BLaER1 (cell line): ENCODE results near the gene PLCL2.

Experiments
- H3K27ac ChIP-seq: shearing (Covaris generic); formaldehyde crosslinking; 2 replicates; pipeline ENCODE4 v1.8.1; 2022
- H3K27me3 ChIP-seq: shearing (Covaris generic); formaldehyde crosslinking; 2 replicates; pipeline ENCODE4 v1.8.1; 2022
- H3K36me3 ChIP-seq: shearing (Covaris generic); formaldehyde crosslinking; 2 replicates; pipeline ENCODE4 v1.8.1; 2022
- H3K4me1 ChIP-seq: shearing (Covaris generic); formaldehyde crosslinking; 2 replicates; pipeline ENCODE4 v1.8.1; 2022
- H3K4me2 ChIP-seq: shearing (Covaris generic); formaldehyde crosslinking; 2 replicates; pipeline ENCODE4 v1.8.1; 2022
- H3K4me3 ChIP-seq: shearing (Covaris generic); formaldehyde crosslinking; 2 replicates; pipeline ENCODE4 v1.8.1; 2022
- H3K9ac ChIP-seq: shearing (Covaris generic); formaldehyde crosslinking; 2 replicates; pipeline ENCODE4 v1.8.1; 2022
- H3K9me3 ChIP-seq: shearing (Covaris generic); formaldehyde crosslinking; 2 replicates; pipeline ENCODE4 v1.8.1; 2022
- H4K20me1 ChIP-seq: shearing (Covaris generic); formaldehyde crosslinking; 2 replicates; pipeline ENCODE4 v1.8.1; 2022
- Cebpa-rat ChIP-seq: shearing (Covaris generic); IDR thresholded peaks from 2 replicates; pipeline ENCODE4 v1.8.1; 2022

The PLCL2 gene

DNA sequence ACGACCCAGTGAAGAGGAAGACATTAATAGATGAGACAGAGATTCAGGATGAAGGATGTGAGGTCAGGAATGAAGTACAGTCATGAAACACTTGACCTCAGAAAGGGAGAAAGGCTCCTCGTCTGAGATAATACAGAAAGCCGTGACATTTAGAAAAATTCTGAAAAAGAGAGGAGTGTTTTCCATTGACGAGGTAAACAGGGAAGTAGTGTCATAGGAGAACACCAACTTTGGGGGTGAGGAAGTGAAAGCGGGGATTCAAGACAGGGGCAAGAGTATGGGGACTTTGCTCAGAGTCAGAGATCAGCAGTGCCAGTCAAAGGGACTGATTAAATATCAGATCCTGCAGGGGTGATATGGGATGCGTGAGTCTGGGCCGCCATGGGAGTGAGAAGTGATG is 160.9 kb downstream of the PLCL2 start:
- Histone ChIP-seq H3K4me2 (no peak overlapping the region), H3K4me1 (no peaks in the 10 kb centered on the region), H3K9me3 (peaks cover 20% of the 10 kb centered on the region), H3K4me3 (no peak overlapping the region), H3K27ac (no peak overlapping the region), H3K27me3 (no peaks in the 10 kb centered on the region), H3K36me3 (peaks cover 50% of the 10 kb centered on the region), H4K20me1 (no peaks in the 10 kb centered on the region), H3K9ac (no peak overlapping the region)
- no peak for TF ChIP-seq Cebpa-rat

DNA sequence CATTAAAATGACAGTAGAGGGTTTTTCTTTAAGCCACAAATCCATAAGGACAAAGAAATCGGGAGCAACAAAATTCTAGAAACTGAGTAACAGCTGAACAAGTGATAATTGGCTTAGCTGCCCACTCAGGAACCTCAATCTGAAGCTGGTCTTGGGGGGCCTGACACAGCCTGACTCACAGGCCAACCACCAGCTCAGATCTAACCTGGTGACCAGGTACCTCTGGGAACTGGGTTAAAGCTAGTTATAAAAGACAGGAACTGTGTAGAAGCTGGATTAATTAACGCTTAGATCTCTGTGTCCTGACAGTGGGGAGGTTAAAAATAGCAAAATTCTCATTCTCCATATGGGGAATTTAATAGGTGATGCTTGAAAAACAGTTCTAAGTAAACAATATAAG is 161.9 kb downstream of the PLCL2 start:
- Histone ChIP-seq H3K4me1 (no peaks in the 10 kb centered on the region), H3K4me2 (no peak overlapping the region), H3K27me3 (no peaks in the 10 kb centered on the region), H3K27ac (no peak overlapping the region), H3K9me3 (peaks cover 20% of the 10 kb centered on the region), H4K20me1 (no peaks in the 10 kb centered on the region), H3K4me3 (no peak overlapping the region), H3K36me3 (peaks cover 50% of the 10 kb centered on the region), H3K9ac (no peak overlapping the region)
- no peak for TF ChIP-seq Cebpa-rat

DNA sequence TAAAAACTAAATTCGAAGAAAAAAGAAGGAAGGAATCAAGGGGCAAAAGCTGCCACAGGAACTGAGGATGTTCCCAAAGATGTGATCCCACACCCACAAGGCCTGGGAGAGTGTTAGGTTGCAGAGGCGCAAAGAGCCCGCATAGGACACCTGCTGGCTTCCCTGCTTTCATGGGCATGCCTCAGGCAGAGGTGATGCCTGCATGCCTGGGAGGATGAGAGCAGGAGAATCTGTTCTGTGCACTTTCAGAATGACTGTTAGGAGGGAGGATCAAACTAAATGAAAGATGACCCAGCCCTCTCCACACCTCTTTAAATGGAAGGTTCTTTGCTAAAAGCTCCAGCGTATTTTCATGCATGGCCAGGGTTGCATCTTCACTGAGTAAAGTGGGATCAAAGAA is 162.4 kb downstream of the PLCL2 start:
- H3K4me2 ChIP-seq: no peak overlapping the region
- peaks cover 20% of the 10 kb centered on the region for H3K9me3 ChIP-seq
- no peak overlapping the region for H3K4me3 ChIP-seq
- H3K36me3 ChIP-seq: peaks cover 50% of the 10 kb centered on the region
- no peaks in the 10 kb centered on the region for H3K27me3 ChIP-seq
- H4K20me1 ChIP-seq: no peaks in the 10 kb centered on the region
- H3K4me1 ChIP-seq: no peaks in the 10 kb centered on the region
- H3K9ac ChIP-seq: no peak overlapping the region
- TF ChIP-seq Cebpa-rat: no peak
- H3K27ac ChIP-seq: no peak overlapping the region

DNA sequence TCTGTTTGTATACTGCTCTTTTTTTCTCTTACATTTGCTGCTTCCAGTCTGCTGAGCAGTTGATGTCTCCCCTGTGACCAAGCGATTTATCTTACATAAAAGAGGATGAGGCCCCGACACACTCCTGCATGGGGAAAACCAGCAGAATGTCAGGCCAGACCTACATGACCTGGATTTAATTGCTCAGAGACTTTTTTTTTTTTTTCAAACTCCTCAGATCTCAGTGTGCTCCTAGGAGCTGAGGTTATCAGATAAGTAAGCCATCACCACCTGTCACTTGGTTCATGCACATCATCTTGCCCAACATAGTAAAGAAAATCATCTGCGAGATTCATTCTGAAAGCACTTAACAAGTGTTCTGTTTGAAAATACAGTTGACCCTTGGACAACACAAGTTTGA is 163.1 kb downstream of the PLCL2 start:
- no peaks in the 10 kb centered on the region for H3K27me3 ChIP-seq
- H3K4me3 ChIP-seq: no peak overlapping the region
- no peaks in the 10 kb centered on the region for H3K4me1 ChIP-seq
- H3K4me2 ChIP-seq: no peak overlapping the region
- no peak for TF ChIP-seq Cebpa-rat
- no peak overlapping the region for H3K9ac ChIP-seq
- H3K27ac ChIP-seq: no peak overlapping the region
- peaks cover 20% of the 10 kb centered on the region for H3K9me3 ChIP-seq
- peaks cover 45% of the 10 kb centered on the region for H3K36me3 ChIP-seq
- H4K20me1 ChIP-seq: no peaks in the 10 kb centered on the region

DNA sequence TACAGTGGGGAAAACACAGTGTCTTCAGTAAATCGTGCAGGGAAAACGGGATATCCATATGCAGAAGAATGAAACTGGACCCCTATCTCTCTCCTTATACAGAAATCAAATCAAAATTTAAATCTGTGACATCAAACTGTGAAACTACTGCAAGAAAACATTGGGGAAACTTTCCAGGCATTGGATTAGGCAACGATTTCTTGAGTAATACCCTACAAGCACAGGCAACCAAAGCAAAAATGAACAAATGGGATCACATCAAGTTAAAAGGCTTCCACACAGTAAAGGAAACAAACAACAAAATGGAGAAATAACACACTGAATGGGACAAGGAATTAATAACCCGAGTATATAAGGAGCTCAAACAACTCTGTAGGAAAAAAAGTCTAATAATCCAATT is 165.3 kb downstream of the PLCL2 start:
- H4K20me1 ChIP-seq: no peaks in the 10 kb centered on the region

DNA sequence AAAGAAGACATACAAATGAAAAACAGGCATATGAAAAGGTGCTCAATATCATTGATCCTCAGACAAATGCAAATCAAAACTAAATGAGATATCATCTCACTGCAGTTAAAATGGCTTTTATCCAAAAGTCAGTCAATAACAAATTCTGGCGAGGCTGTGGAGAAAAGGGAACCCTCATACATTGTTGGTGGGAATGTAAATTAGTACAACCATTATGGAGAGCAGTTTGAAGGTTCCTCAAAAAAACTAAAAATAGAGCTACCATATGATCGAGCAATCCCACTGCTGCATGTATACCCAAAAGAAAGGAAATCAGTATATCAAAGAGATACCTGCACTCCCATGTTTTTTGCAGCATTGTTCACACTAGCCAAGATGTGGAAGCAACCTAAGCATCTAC is 165.8 kb downstream of the PLCL2 start:
- peaks cover 29% of the 10 kb centered on the region for H3K9me3 ChIP-seq
- H3K27ac ChIP-seq: no peak overlapping the region
- H3K4me2 ChIP-seq: no peak overlapping the region
- no peaks in the 10 kb centered on the region for H3K27me3 ChIP-seq
- no peak for TF ChIP-seq Cebpa-rat
- no peak overlapping the region for H3K9ac ChIP-seq
- no peaks in the 10 kb centered on the region for H3K4me1 ChIP-seq
- H4K20me1 ChIP-seq: no peaks in the 10 kb centered on the region
- peaks cover 41% of the 10 kb centered on the region for H3K36me3 ChIP-seq
- H3K4me3 ChIP-seq: no peak overlapping the region

More for the DNA sequence above, 165.3 kb downstream of the PLCL2 start:
- no peak for TF ChIP-seq Cebpa-rat
- Histone ChIP-seq H3K9ac (no peak overlapping the region), H3K4me3 (no peak overlapping the region), H3K4me1 (no peaks in the 10 kb centered on the region), H3K4me2 (no peak overlapping the region), H3K27me3 (no peaks in the 10 kb centered on the region), H3K27ac (no peak overlapping the region), H3K36me3 (peaks cover 43% of the 10 kb centered on the region), H3K9me3 (peaks cover 29% of the 10 kb centered on the region)

DNA sequence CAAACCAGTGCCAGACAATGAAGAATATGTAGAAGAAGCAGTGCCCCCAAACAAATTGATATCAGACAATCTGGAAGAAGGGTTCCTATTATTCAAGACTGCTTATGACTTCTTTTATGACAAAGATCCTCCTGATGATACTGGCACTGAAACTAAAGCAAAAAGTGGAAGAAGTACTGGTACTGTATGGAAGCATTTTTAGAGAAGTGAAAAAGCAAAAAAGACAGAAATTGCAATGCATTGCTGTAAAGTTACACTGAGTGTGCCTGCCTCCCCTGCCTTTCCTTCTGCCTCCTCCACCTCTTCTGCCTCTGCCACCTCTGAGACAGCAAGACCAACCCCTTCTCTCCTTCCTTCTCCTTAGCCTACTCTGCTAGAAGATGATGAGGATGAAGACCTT is 167.6 kb downstream of the PLCL2 start:
- H3K9me3 ChIP-seq: peaks cover 29% of the 10 kb centered on the region
- no peaks in the 10 kb centered on the region for H3K4me1 ChIP-seq
- H3K36me3 ChIP-seq: peaks cover 35% of the 10 kb centered on the region
- TF ChIP-seq Cebpa-rat: no peak
- no peak overlapping the region for H3K4me2 ChIP-seq
- no peak overlapping the region for H3K9ac ChIP-seq
- H4K20me1 ChIP-seq: no peaks in the 10 kb centered on the region
- no peak overlapping the region for H3K27ac ChIP-seq
- no peaks in the 10 kb centered on the region for H3K27me3 ChIP-seq
- H3K4me3 ChIP-seq: no peak overlapping the region

DNA sequence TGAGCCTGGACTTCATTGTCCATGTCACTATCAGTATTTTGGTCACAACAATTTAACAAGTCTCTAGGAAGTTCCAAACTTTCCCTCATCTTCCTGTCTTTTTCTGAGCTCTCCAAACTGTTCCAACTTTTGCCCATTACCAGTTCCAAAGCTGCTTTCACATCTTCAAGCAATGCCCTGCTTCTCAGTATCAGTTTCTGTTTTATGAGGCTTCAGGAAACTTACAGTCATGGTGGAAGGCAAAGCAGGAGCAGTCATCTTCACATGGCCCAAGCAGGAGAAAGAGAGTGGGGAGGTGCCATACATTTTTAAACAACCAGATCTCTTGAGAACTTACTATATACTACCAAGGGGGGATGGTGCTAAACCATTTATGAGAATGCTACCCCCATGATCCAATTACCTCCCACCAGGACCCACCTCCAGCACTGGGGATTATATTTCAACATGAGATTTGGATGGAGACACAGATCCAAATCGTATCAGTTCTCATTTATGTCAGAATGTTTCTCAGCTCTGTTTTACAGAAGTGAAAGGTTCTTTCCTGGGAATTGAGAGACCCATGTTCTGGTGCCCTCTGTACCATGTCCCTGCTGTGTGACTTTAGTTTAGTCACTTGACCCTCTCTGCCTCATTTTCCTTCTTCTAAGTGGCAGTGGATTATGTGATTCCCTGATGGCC is 169.7 kb downstream of the PLCL2 start:
- H3K4me2 ChIP-seq: no peak overlapping the region
- H3K9ac ChIP-seq: no peak overlapping the region
- H4K20me1 ChIP-seq: no peaks in the 10 kb centered on the region
- no peaks in the 10 kb centered on the region for H3K4me1 ChIP-seq
- H3K27ac ChIP-seq: no peak overlapping the region
- H3K4me3 ChIP-seq: no peak overlapping the region
- H3K36me3 ChIP-seq: peaks cover 24% of the 10 kb centered on the region
- H3K9me3 ChIP-seq: peaks cover 14% of the 10 kb centered on the region; the same call in 1 of the 2 replicates
- no peak for TF ChIP-seq Cebpa-rat
- H3K27me3 ChIP-seq: no peaks in the 10 kb centered on the region

DNA sequence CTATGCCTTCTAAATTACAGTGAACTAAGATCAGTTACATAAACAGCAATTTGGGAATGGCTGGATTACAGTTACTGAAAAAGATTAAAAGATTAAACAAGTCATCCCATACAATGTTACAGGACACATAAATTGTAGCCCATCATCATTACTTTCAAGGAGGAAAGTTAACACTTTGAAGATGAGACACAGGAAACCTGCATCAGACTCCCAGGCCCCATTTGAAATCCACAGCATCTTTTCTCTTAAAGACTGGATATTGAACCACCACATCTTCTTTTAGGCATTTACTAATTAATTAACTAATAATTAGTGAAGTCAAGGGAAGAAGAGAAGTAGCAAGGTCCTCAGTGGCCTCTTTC is 170.2 kb downstream of the PLCL2 start:
- Histone ChIP-seq H3K9ac (no peak overlapping the region), H3K27ac (no peak overlapping the region), H3K27me3 (no peaks in the 10 kb centered on the region), H3K36me3 (peaks cover 24% of the 10 kb centered on the region), H3K4me3 (no peak overlapping the region), H4K20me1 (no peaks in the 10 kb centered on the region), H3K4me2 (no peak overlapping the region), H3K9me3 (peaks cover 13% of the 10 kb centered on the region; the same call in 1 of the 2 replicates), H3K4me1 (no peaks in the 10 kb centered on the region)
- TF ChIP-seq Cebpa-rat: no peak

DNA sequence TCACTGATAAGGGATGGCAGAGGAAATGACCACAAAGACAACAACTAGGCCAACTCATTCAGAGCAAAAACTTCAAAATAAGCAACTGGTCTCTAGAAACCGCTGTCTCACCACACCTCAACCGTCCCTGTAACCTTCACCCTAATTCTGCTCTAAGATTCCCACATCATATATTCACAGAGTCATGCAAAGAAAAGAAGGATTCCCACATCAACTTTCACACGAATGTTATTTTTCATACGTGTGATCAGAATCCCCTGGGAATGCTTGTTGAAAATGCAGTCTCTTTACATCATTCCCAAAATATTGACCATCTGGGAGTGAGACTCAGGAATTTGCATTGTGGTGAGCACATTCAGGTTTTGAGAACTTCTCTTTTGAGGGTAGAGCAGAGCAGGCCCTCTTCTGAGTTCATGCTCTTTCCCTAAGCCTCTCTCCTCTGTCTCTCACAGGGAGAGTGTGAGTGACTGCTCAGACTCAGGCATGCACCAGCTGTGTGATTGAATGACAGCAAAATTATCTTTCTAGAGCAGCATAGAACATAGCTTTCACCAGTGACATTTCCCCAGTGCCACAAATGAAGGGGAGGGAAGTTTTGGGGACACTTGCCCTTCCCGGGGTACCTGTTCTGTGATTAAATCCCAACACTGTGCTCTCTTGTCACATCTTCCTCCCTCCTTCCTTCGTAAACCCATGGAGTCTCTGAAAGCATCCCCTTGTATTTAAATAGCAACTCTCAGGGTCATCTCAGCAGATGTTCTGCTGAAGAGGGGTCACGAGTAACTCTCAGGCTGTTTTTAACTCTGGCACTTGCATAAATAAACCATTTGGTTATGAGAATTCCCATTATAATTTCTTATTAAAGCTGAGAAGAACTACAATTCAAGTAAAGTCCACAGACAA is 170.9 kb downstream of the PLCL2 start:
- TF ChIP-seq Cebpa-rat: no peak
- H4K20me1 ChIP-seq: no peaks in the 10 kb centered on the region
- no peak overlapping the region for H3K9ac ChIP-seq
- peaks cover 24% of the 10 kb centered on the region for H3K36me3 ChIP-seq
- no peak overlapping the region for H3K27ac ChIP-seq
- H3K4me3 ChIP-seq: no peak overlapping the region
- peaks cover 9% of the 10 kb centered on the region; the same call in 1 of the 2 replicates for H3K9me3 ChIP-seq
- no peaks in the 10 kb centered on the region for H3K27me3 ChIP-seq
- no peak overlapping the region for H3K4me2 ChIP-seq
- no peaks in the 10 kb centered on the region for H3K4me1 ChIP-seq
